Measurements from ENCODE around the gene NDST4.
A peak's percentile ranks its signal among the peaks of the same experiment; 100 is the strongest.
"Not testable (repeated sequence)": the region's sequence is repeated elsewhere in the genome, so short reads cannot be mapped to it uniquely, and the experiment has no call there.

Gene NDST4

DNA sequence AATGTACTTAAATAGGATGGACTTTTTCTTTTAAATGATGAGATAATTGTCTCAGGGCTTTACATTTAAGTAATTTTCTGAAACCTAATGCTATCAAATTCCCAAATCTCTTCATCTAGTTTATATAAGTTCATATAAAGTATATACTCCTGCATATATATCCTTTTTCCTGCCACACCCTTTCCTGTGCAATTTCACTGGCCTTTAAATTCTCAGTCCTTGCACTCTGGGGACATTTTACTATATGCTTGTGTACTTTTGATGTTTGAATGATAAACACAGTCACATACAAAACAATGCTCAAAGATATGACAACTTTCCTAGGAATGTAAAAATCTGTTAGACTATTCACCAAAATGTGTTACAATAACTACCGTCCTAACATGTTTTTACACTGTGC is 60.1 kb downstream of the NDST4 start:
- DNase-seq = no peak

DNA sequence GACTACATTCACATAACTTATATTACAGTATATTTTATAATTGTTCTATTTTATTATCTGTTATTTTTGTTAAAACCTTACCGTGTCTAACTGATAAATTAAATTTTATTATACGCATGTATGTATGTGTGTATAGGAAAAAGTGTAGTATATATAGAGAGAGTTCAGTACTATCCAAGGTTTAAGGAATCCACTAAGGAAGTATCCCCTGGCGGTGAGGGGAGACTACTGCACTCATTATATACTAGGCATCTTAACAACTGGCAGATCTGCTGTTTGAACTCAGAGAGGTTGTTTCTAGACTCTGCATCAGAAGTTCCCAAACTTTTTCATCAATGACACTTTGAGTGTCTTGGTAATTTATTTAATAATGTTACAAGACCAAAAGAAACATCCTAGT is 70.9 kb downstream of the NDST4 start:
- DNase-seq = no peak

DNA sequence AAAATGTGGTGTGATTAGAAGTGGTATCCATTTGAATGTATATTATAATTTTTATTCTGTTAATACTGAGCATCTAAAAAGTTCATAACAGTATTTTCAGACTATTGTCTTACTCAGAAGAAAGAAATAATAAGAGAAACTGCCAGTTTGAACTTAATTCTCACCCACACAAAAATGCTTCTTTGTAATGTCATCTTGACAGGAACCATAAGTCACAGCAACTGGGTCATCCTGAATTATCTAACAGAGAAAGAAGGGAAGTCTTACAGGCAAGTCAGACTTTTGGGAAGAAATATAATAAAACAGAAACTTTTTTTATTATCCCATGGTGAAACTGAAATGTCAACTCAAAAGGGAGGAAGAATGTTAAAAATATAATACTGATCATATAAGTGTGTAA is 83.1 kb downstream of the NDST4 start:
- DNase-seq = no peak

DNA sequence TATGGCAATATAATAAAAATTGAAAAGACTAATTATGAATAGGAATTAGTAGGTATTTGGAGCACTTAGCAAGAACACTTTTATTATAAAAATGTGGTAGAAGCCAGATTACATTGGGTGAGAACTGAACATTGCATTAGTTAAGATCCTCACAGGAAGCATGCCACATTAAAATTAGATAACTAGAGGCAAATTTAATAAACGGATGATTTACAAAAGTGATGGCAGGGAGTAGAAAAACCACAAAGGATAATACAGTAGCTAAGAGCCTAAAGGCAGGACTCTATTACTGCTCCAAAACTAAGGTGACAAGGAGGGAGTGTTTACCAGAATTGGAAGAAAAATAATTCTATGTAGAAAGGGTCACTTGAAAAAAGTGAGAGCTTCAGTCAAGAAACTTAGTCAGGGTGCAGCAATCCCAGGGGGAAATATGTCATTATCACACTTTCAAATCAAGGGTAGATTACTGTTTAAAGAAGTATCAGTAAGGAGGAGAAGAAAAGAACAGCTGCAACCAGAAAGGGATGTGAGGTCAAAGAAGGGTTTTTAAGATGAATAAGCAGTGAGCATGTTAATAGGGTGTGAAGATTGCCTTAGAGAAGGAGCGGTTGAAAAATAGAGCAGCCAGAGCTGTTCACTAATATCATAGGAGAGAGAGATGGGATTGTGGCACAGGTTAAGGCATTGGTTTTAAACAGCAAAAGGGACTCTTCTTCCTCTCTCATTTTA is 84.6 kb downstream of the NDST4 start:
- DNase-seq = no peak

DNA sequence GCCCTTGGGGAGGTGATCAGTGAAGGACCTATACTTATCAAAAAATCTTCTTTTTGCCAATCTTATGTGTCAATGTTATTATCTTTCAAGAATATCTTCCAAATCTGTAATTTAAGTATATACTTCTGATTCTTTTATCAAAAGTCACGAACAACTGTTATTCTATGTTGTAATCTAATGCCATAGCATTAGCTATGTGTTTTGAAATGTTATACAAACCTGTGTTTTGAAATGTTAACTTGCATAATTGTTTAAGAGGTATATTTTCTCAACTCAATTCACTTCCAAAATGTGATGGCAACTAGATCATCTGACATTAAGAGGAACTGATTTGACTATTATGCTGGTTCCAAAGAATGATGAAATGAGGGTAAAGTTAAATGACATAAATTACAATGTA is 113.5 kb downstream of the NDST4 start:
- DNase-seq = no peak

DNA sequence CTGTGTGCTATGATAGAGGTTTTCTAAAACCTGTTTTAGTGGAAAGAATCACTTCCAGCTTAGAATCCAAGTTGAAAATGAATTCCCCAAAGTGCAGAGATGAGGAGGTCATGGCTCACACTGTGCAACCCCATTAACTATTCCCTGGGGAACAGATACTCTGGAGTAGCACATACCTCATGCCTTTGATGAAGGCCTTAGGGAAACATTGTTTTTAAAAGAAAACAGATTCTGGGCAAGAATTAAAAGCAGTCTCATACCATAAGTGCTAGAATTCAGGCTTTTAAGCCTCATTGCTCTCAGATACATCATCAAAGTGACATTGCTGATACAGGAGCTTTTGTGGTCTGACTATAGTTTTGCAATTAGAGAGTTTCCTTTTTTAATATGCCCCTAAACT is 115.1 kb downstream of the NDST4 start:
- no peak for DNase-seq

DNA sequence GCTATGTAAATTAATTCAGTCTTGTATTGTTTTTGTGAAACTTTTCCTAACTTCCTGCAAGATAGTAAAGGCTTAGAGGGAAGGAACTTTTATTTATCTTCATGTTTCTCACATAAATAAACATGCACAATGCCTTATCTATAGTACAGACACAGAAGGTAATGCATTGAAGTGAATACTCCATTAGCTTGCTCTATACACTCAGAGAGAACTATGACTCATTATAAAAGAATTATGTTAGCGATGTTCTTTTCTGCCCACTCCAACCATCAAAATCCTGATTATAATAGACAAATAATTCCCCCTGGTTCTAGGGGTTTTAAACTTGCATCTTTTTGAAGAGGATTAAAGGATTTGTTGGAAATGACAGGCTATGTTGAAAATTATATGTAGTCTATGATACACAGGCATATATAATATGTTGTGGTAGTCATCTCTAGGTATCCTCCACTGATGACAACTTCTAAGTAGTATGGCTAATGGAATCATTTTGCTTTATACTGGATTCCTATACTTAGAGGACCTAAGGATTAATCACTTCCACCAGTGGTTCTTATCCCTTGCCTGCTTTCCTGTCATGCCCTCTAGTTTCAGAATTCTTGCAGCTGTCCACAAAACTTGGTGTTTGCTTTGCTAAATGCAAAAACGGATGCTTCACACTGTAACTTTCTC is 115.7 kb downstream of the NDST4 start:
- no peak for DNase-seq

DNA sequence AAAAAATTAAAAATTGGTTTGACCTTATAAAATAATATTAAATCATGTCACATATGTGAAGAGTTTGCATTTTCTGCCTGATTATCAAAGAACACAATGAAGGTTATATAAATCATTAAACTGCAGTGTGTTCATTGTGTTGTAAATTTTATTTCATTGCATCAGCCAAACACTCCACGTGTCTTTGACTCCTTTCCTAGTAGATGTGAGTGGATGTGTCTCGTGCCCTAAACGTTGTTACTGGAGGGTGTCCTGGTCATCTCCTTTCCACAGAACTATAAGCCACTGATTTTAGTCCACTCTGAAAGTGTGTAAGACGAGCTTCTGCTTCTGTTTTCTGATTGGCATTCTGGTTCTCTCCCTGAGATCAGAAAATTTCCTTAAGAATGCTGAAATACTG is 127.3 kb downstream of the NDST4 start:
- no peak for DNase-seq

DNA sequence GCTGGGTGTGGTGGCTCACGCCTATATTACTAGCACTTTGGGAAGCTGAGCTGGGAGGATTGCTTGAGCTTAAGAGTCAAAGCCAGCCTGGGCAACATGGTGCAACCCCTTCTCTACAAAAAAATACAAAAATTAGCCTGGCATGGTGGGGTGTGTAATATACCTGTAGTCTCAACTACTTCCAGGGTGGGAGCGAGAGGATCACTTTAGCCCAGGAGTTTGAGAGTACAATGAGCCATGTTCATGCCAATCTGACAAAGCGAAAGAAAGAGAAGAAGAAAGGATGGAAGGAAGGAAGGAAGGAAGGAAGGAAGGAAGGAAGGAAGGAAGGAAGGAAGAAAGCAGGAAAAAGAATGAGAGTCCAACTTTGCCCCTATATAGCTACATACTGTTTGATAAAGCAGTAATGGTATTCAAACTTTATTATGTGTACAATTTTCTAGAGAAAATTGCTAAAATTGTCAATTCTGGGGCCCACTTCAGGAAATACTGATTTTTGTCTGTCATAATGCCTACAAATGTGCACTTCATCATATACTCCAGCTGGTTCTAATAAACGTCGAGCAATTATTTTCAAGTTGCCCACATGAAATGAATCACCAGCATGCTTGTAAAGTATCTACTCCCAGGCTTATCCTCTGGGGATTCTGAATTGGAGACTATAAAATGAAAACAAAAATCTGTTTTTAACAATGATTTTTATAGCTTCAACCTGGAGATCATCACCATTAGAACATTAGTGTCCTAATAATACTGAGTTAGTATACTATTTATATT is 132.3 kb downstream of the NDST4 start:
- no peak for DNase-seq

DNA sequence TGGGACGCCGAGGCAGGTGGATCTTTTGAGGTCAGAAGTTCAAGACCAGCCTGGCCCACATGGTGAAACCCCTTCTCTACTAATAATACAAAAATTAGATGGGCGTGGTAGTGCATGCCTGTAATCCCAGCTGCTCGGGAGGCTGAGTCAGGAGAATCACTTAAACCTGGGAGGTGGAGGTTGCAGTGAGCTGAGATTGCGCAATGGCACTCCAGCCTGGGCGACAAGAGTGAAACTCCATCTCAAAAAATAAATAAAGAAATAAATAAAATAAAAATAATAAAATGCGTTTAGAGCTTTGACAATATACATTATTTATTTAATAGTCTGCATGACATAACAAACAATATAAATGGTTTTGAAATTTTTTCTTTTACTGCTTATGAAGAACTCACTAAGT is 133.0 kb downstream of the NDST4 start:
- DNase-seq = not testable (repeated sequence)

DNA sequence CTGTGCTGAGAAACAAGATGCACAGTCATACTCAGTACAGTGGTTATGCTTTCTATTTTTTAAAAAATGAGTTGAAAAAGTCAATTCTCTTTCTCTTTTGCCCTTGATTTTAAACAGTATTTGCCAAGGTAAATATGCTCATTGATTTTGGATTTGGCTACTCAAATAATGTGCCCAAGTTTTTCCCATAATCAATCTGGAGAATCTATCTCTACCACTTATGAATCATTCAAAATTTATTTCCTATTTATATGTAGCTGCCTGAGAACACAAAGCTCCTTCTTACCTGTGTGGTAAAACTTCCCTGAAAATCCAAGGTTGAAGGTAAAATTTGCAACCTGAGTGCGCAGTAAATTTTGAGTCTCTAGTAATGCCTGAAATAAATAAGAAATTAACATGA is 136.5 kb downstream of the NDST4 start:
- no peak for DNase-seq

DNA sequence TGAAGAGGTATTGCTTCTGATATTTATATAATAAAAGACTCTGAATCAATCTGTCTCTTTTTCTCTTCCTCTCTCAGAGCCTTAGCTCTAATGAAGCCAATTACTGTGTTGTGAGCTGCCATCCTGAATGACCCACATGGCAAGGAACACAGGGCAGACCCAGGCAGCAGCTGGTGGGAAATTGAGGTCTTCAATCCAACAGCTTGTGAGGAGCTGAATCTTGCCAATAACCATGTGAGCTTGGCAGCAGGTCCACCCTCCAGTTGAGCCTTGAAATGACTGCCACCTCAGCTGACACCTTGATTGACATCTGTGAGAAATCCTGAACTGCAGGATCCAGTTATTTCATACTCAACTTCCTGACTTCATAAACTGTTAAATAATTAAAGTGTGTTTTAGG is 149.4 kb downstream of the NDST4 start:
- DNase-seq = no peak

DNA sequence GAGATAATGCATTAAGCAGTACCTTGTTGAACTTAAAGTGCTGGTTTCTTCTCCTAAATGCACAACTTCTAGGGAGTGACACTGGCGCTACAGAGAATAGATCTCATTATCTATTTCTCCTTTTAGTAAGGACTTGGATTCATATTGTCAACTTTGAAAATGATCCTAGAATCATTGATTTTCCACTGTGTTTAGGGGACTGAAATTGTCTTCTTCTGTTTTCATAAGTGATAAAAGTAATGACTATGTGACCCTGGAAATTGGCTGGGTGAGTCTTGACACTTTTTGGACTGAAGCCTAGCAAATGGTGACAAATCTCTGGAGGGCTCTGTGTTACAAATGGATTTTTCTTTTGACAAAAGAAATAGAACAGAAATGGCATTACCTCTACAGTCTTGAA is 167.8 kb downstream of the NDST4 start:
- no peak for DNase-seq

DNA sequence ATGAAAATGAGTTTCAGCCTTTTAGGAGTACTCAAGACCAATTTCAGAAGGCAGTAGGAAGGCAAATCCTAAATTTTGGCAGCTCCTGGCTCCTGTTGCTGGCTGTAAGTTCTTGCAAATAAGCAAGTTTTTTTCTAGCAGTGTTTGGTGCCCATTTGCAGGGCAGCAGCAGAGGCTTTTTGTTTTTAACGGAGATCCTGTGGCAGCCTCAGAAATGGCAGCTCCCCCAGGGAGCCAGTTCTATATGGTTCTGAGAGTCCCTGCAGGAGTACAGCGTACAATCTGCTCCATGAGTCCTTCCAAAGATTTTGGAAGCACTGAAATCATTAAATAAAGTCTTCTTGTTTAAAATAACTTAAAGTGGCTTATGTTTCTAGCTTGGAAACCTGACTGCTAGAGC is 171.9 kb downstream of the NDST4 start:
- no peak for DNase-seq

DNA sequence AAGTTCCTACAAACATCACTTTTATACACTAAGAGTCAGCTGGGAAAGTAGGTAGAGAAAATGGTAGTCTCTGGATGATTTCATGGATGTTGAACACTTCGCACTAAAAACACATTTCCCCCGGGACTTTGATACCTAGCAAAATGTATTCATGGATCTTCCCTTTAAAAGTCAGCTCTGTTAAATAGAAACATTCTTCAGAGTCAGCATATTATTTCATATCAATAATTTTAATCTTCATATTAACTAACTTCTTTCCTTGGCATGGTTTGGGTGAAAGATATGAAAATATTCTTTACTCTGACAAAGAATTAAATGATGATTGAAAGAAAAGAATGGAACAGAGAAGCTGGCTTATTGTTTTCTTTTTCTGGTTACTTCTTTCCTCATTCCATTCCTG is 185.5 kb downstream of the NDST4 start:
- no peak for DNase-seq

DNA sequence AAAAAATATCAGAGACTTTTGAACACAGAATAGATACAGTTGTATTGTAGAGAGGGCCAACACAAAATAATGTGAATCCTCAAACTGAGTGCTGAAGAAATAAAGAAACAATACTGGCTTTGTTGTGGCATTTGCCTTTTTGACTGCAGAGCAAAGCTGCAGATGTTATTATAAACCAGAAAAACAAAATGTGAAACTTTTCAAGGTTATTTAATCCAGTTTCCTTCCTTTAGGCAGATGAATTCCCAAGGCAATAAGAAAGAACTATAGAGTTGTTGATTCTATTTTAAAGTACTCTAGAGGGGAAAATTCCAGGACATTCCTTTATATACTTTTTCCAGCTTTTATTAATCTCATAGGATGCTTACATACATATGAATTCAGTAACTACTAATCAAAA is 186.8 kb downstream of the NDST4 start:
- no peak for DNase-seq

DNA sequence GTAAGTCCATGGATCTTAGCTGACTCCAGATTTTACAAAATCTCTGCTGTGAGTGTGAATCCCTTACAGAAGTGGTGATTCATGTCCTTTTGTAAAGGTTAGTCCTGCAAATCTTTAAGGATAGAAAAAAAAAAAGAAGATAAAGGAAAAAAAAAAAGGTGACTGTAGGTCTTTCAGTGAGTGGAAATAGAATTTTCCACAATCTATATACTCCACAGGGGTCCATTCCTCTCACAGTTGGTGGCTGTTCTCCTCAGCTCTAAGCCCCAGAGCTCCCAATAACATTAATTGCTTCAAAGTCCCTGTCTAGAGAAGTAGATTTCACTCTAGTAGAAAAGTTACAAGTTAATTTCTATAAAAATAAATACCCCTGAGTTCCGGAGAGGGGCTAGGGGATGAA is 189.1 kb downstream of the NDST4 start:
- no peak for DNase-seq

DNA sequence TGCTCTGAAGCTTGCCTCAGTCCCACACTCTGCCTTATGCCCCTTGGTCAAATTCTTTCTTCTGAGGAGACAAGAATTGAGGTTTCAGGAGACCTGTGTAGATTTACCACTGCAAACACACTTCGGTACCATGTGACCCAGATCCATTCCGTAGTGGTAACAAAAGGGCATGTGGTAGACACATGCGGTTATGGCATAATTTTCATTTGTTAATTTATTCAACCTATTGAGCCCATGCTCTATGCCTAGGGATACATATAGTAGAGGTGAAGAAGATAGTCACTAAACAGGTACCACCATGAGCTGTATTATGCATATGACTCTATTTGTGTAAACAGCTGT is 190.9 kb downstream of the NDST4 start:
- DNase-seq = no peak

DNA sequence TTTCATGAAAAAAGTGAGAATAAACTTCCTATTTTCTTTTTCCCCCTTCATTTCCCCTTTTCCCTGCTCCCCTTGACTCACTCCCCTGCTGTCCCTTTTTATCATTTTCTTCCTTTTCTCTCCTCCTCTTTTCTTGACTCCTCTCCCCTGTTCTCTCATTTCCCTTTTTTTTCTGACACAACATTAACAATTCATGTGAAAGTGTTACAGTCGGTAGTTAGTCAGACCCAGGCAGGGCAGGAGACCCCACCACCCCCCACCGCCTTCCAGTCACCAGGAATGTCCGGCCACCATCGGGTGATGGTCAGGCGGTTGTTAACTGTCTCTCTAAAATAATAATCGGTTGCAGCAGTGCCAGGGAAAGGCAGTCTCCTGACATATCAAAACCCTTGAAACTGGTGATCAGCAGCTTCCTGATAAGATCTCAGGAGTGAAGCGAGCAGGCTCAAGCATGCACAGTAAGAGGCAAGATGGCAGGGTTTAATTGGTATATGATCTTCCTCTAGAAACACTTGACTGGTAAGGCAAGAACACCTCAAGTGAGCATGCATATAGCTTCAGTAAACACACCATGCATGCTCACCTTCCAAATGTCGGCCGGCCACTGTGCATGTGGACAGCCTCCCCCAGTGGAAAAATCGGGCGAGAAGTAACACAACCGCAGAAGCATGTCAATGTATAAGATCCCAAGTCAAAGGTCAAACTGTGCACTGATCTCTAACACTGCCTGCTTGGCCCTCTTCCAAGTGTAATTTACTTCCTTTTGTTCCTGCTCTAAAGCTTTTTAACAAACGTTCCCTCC is 191.4 kb downstream of the NDST4 start:
- peak; percentile 14 for DNase-seq

DNA sequence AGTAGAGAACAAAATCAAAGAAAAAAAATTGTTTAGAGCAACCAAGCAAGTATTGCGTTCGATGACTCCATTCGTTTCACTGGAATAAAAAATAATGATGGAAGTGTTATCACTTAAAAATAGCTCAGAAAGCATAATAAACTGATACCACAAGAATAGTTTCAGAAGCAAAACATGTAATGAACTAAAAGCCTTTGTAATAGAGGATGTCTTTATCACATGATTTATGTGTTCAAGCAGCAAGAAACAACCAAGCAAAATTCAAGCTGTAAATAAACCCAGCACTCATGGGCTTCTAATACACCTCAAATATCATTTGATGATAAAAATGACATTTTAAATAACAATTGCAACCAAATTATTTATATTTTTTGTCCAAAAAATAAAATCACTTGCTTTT is 192.2 kb downstream of the NDST4 start:
- no peak for DNase-seq

DNA sequence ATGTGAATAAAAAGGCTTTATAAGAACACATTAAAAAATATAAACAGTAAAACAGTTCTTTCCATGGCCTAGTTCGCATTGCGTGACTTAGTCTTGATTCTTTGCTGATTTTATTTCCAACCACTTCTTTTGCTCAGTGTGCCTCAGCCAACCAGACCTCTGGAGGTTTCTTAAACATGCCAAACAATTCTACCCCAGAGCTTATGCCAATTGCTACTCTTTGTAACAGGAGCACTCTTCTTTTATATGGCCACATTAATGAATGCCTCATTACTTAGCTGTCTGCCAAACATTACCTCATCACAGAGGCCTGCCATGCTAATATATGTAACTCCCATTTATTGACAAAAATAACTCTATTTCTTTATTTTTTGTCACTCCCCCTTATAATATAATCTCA is 202.3 kb downstream of the NDST4 start:
- DNase-seq = no peak

DNA sequence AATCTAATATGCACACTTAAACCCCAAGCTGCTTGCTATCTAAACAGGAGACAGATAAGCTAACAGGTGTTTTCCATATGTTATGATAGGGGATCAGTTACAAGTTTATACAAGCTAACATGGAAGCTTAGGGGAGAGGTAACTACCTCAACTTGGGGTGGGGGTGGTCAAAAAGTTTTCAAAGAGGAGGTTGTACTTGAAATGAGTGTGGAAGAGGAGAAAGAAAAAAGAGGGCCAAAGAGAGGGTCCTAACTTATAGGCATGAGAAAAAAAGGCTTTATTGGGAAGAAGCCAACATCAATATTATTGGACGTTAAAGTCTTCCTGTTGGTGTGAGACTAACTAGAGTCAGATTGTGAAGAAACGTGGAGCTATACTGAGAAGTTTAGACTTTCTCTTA is 205.9 kb downstream of the NDST4 start:
- DNase-seq = no peak

DNA sequence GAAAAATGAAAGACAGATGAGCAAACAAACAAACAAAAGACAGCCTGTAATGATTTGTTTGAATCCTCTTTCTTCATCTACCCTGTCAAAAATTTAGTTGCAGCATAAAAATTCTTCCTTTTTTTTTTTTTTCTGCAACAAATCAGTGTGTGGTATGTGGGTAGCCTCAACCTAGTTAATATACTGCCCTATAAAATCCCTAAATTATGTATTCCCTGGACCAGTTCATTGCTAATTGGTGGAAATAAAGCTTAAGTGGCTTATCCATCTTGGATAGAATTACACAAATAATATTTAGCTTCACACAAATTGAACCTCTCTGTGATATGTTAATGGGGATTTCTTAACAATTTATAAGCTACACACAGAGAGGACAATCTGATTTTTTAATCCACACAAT is 208.4 kb downstream of the NDST4 start:
- DNase-seq = no peak

DNA sequence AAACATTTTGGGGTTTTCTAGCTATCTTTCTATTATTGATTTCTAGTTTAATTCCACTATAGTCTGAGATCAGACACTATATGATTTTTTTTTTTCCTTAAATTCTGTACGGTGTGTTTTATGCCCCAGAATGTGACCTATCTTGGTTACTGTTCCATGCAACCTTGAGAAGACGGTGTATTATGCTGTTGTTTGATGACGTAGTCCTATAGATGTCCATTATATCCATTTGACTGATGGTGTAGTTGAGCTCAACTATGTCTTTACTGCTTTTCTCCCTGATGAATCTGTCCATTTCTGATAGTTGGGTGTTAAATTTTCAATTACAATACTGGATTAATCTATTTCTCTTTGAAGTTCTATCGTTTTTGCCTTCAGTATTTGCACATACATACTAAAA is 212.5 kb downstream of the NDST4 start:
- no peak for DNase-seq

Data from NCI-H1436 (cell line).